IPS-NIHi7 (cell line): ENCODE data around the gene GRAMD1C.

ENCODE experiments used
- DNase-seq: peaks from one replicate; pipeline ENCODE4 v3.0.0; 2012; ENCODE audit warnings: mixed read lengths; ENCODE audit errors: extremely low spot score

Gene GRAMD1C

DNA sequence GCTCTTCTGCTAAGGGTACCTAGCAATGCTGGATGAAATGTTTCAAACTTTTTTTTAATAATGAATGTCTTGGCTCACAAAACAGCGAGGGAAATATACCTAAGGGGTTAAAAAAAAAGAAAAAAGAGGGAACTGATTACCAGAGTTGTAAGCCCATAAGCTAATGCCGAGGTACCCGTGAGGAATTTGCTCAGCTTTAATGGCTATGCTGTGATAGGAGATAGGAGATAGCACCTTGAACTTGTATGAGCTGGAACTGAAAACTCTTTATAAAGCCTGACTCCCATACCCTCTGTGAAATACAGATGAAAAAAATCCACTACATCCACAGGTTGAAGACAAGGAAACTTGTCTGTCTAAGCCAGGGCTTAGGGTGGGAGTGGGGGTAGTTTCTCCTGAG lies 13.9 kb downstream of the GRAMD1C start:
- DNase-seq: no peak

DNA sequence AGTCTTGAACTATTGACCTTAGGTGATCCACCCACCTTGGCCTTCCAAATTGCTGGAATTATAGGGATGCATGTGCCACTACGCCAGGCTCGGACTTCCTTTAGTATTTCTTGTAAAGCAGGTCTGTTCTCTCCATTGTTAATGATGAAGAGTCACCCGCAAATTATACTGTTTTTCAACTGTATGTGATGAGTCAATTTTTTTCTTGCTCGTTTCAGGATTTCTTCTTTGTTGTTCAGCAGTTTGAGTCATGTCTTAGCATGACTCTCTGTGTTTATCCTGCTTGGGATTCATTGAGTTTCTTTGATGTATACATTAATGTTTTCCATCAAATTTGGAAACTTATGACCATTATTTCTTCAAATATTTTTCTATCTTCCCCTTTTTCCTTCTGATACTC lies 28.9 kb downstream of the GRAMD1C start:
- DNase-seq: no peak

DNA sequence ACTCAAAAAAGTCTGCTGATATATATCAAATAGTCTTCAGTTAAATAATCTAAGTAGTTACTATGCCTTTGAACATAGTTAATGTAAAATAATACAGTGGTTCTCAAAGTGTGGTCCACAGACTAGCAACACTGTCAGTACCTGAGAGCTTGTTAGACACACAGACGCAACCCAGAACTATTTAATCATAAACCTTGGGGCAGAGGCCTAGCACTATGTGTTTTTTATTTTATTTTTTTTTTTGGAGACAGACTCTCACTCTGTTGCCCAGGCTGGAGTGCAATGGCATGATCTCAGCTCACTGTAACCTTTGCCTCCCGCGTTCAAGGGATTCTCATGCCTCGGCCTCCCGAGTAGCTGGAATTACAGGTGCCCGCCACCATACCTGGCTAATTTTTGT lies 34.7 kb downstream of the GRAMD1C start:
- DNase-seq: no peak

DNA sequence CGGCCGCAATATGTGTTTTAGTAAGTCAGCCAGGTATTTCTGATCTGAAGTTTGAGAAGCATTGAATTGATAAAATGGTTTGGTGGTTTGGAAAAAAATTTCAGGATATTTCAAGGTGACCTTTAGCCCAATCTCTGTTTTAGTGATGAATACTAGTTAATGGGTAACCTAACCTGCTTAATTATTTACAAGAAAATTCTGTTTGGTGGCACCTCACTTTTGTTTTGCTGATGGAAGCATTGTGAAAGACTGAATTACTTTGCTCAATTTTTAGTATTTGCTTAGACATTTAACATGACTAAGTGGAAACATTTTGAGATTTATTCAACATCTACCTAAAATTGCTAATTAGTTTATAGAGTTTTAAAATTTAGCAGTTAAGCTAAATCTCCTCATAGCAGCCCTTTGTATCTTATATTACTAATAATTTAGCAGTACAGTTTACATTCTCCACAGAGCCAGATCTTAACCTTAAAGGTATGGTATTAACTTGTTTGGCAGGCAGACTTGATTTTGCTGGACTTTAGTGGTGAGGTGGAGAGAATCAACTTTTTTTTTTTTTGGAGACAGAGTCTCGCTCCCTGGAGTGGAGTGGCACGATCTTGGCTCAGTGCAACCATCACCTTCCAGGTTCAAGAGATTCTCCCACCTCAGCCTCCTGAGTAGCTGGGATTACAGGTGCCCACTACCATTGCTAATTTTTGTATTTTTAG lies 35.4 kb downstream of the GRAMD1C start:
- no peak for DNase-seq

DNA sequence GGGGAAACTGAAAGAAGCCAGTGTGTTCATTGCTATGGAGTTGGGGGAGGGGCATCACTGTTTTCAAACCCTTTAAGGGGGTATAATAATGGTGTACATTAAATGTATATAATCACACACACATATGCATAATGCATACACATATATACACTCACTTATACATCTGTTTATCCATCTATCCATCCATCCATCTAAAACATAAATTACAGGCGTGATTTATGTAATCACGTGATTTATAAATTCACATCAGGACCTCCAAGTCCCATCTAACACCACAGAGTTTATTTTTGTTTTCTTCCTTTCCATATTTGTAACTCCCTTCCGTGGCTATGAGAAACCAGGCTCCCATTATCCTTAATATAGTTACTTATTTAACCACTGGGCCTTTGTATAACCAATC lies 39.8 kb downstream of the GRAMD1C start:
- no peak for DNase-seq

DNA sequence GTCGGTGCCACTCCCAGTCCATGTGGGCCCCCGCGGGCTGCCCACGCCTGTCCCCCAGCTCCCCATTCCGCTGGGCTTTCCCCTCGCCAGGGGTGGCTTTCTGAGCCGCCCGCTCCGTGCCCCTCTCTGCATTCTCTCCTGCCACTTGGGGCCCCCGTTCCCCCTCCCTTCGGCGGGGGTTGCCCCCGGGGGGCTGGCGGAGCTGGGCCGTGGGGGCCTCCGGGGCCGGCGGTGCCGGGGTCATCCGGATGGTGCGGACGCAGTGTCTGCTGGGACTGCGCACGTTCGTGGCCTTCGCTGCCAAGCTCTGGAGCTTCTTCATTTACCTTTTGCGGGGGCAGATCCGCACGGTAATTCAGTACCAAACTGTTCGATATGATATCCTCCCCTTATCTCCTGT lies 46.5 kb downstream of the GRAMD1C start:
- DNase-seq: no peak

DNA sequence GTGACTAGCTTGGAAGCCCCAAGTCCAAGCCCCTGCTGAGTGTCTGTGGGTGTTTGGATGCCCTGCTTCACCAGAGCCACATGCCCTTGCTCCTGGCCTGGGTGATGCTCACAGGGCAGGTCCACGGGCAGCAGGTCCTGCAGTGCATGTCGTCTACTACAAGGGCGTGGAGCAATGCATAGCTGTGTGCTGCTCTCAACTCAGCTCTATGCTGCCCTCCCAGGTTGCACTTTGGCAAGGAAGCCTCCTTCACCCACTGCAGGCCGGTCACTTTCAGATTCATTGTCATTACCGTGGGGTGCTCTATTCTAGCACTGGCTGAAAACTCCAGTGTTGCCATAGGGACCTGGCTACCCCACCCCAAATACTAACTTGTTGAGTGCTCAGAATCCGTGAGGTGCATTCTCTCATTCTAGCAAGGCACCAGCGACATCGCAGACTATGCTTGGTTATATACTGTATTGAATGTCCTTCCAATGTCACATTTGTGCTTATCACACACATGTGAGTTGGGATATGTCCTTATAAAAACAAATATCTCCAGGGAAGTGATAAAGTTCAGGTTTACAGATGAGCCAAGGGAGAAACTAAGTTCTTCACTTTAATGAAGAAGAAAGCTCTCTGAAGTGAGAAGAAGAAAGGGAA lies 51.8 kb downstream of the GRAMD1C start:
- DNase-seq: peak; percentile 44

DNA sequence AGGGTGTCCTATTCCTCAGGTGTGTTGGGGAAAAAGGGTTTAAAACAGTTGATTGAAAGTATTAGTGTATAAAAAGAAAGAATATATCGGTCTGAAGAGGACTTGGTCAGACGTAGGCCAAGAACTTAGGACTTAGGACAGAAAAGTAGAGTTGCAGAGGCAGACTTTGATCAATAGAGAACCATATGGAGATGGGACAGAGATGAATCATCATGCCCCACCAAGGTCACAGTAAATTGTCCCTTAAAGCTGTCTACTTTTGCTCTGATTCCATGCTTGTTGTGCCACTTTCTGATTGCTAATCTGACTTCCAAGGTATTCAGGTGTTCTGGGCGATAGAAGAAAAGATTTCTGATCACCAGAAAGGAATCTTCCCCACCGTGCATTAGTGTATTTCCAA lies 56.3 kb downstream of the GRAMD1C start:
- DNase-seq: no peak

DNA sequence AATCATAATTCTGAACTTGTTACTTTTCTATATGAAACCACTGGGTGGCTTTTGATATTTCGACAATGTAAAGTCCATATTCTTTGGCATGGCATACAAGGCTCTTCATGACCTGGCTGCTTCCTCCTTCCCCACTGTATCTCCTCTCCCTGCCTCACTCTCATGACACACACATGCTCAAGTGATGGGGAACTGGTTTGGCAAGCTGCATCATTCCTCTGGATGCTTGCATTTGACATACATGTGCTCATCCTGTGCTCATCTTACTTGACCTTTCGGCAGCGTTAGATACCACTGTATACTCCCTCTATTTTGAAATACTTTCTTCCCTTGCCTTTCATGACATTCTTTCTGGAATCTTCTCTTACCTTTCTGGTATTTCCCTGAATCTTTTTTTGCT lies 57.4 kb downstream of the GRAMD1C start:
- DNase-seq: no peak

DNA sequence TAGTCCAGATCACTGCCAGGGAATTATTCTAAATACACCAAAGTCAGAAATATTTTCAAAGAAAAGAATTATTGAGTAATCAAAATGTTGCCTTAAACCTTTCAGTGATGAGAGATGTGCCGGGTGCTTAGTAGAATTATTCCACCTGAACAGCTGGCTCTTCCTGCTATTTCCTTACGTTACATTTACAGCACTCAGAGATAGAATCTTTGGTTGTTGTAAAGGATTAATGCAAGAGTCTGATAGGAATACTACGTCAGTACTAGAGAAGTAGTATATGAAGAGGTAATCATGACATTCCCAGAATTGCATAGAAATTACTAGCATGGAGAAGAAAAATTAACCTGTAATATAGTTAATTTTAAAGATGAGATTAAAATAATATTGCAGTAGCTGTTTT lies 58.3 kb downstream of the GRAMD1C start:
- no peak for DNase-seq

DNA sequence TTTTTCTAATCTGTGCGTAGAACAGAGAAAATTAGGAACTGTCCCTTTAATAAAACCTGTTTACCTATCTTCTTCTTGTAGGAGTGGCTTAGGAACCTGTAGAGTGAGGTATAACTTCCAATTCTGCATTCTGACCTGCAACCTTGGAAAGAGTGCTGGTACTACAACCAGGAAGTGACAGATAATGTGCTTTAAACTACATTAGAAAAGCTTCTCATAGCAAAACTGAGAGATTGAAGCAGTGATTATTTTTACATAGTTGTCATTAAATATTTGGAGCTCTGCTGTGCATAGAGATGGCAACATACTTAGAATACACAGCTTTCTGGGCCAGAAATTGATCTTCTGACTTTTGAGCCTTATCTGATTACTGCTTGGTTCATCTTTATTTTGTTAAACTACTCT lies 58.8 kb downstream of the GRAMD1C start:
- DNase-seq: no peak

DNA sequence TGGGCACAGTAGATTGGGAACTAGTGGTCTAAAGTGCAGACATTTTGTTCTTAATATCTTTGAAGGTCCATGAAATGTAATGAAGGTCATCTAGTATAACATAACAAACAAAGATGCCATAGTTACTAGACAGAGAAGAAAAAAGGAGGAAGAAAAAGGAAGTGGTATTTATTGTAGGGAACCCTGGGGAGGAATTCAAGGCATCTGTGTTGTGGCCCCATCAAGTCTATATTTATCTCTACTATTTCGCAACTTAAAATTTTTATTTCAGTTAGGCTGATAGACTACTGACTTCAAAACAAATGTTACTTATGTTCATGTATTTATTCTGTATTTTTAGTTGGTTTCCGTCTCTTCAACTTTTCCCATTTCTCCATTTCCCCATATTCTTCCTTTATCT lies 60.3 kb downstream of the GRAMD1C start:
- DNase-seq: no peak

DNA sequence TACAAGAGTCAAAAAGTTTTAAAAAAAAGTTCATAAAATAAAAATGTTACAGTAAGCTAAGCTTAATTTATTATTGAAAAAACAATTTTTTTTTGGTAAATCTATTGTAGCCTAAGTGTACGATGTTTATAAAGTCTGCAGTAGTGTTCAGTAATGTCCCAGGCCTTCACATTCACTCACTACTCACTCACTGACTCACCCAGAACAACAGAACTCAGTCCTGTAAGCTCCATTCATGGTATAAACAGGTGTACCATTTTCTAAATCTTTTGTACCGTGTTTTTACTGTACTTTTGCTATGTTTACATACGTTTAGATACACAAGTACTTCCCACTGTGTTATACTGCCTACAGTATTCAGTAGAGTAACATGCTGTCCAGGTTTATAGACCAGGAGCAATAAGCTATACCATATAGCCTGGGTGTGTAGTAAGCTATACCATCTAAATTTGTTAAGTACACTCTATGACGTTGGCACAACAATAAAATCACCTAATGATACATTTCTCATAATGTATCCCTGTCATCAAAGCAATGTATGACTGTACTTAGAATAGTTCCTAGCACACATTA lies 68.1 kb downstream of the GRAMD1C start:
- DNase-seq: no peak

DNA sequence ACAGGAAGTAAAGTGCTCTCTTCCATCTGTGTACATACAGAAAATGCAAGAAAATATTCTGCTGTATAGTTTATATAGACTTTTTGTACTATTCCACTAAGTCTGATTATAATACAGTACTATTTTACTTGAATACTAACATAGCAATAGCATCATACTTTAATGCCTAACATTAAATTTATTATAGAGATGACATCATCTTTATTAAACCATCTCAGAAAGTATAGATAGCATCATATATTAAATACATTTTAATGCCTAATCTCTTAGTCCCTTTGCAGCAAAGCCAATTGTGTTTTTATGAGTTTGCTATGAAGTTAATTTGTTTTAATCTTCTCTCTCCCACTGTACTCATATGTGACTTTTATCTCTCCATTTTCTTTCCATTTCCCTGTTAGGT lies 69.5 kb downstream of the GRAMD1C start:
- no peak for DNase-seq

DNA sequence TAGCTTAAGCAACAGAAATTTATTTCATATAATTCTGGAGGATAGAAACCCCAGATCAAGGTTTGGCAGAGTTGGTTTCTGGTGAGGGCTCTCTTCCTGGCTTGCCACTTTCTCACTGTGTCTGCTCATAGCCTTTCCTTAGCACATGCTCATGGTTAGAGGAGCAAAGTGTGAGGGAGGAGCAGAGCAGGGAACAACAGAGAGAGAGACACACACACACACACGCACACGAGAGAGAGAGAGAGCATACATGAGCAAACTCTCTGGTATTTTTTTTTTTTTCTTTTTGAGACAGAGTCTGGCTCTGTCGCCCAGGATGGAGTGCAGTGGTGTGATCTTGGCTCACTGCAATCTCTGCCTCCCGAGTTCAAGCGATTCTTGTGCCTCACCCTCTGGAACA lies 72.4 kb downstream of the GRAMD1C start:
- no peak for DNase-seq

DNA sequence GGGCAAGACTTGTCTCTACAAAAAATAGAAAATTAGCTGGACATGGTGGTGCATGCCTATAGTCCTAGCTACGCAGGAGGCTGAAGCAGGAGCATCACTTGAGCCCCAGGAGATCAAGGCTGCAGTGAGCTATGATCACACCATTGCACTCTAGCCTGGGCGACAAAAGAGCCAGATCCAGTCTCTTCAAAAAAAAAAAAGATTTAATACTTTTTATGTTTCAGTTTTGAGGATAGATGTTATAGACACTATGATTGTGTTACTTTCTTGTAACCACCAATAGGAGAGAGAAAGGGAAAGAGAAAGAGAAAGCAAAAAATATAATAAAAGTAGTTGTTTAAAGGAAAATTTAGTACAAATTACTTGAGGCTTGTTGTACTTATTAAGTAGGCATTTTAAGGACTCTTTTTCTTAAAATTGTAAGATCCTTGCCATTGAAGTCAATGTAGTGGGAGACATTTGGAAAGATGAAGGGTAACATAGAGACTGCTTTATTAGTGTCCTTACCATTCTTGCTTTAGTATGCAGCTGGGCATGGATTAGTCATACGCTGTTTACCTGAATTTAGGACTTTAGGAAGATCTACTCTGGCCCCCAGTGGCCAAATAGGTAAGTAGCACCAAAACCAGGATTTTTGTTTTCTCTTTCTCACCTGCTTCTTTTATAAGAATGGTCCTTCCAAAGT lies 74.1 kb downstream of the GRAMD1C start:
- peak; percentile 58 for DNase-seq

DNA sequence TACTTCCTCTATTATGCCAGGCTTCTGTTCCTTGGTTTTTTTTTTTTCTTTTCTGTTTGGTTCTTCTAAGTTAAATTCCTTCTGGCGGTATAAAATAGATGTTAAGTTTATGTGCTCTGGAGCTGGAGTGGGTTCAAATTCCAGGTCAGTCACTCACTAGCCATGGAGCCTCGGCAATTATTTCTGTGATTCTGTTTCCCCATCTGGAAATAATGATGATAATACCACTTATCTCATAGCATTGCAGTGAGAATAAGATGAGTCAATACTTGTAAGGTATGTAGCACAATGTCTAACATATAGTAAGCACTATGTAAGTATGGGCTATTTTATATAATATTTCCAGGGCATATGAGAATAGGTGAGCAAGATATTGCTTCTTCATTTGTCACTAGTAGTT lies 76.1 kb downstream of the GRAMD1C start:
- no peak for DNase-seq

DNA sequence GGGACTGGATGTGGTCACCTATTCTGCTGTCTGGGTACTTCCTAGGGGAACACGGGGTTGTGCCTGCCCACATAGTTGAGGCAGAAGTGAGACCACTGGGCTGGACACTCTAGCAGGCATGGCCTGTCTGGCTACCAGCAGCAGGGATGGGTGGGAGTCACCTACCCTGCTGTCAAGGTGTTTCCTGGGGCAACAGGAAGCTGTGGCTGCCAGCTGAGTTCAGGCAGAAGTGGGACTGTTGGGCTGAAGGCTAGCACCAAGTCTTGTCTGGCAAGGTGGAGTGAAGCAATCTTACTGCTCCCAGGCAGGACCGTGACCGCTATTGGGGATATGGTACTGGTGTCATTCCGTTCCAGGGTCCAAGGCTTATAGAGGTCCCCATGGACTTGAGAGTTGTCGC lies 89.0 kb downstream of the GRAMD1C start:
- no peak for DNase-seq

DNA sequence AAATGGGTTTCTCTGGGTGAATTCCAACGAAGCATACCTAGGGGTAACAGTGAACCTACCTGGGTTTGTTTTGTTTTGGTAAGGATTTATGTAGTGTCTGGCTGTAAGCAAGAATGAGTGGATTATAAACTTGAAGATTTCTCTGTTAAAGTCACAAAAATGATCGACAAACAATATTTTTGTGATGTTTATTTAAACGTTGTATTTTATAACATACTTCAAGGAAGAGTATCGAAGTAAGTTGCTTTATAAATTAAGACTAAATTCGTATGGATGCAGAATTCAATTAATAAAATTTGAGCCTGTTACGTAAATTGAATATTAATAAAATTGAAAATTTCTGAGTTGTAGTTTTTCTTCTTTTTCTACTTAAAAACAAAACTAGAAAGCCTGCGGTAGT lies 108.2 kb downstream of the GRAMD1C start:
- no peak for DNase-seq

DNA sequence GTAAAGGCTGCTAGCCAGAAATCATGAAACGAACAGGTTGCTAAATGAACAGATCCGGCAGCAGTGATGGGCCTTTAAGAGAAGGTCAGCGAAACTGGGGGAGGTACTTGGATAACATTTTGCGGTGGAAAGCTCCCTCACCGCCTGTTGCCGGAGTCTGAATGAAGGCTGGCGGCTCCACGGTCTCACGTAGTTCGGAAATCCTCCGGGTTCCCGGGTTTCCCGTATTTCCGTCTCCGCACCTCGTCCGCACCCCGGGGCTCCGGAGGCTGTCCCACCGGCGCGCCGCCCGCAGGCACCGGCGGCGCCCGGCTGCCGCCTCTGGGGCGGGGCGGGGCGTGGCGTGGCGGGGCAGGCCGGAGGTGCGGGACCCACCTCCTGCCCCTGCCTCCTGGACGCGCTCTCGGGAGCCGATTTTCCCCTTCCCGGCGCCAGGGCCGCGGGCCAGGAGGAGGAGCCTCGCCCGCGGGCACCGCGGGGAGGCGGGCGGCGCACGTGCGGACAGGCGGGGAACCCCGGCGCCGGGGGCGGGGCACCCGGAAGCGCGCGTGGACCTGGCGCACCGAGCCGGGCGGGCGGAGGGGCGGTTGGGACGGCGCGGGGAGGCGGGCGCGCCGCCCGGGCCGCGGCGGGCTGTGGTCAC lies 108.9 kb downstream of the GRAMD1C start, which contains the start of gene ZDHHC23:
Gene ZDHHC23 (plus strand): TSS at position 642 of the 643 bp plus-strand sequence. CDS start 790 bp downstream, outside the sequence.
- peak; percentile 82 for DNase-seq

DNA sequence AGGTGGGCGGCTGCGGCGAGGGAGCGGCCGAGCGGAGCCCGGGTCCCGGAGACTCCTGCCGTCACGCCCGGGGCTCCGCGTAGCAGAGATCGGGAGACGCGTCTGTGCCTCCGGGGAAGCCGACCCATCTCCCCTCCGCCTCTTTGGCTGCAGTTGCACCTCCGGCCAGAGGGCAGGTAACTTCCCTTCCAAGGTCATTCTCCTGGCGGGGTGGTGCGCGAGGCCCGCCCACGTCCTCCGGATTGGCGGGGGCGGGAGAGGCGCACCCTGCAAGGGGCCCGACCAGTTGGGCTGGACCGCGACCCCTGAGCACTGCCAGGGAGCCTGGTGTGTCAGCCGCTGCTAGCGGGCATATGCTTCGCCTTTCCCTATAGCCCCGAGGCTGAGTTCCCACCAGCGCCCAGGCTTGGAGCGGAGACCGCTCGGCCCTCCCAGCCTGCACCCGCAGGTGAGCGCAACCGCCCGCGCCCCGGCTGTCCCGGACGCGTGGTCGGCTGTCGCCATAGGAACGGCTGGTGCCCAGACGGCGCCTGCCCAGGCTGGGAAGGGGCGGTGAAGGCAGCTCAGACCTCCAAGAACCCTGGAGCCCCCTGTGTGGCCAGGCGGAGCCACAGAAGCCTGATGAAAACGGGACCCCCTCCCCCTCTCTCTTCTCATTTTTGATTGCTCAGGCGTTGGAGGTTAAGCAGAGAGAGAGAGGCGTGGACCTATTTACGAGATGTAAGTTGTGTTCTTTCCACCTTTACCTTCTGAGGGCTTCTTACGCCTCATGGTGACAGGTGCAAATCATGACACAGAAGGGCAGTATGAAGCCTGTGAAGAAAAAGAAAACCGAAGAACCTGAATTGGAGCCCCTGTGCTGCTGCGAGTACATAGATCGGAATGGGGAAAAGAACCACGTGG lies 109.7 kb downstream of the GRAMD1C start:
- peak; percentile 74 for DNase-seq
